ENCODE data around the gene CACNG3.

The CACNG3 gene

DNA sequence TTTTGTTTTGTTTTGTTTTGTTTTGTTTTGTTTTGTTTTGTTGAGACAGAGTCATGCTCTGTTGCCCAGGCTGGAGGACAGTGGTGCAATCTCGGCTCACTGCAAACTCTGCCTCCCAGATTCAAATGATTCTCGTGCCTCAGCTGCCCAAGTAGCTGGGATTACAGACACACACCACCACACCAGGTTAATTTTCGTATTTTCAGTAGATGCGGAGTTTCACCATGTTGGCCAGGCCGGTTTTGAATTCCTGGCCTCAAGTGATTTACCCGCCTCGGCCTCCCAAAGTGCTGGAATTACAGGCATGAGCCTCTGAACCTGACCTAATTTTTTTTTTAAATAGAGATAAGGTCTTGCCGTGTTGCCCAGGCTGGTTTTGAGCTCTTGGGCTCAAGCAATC is 46.5 kb downstream of the CACNG3 start:
- Histone ChIP-seq H3K4me1 (ENCODE audit: control insufficient read depth, insufficient read depth, low read length) (no peaks in the 10 kb centered on the region), H3K9me3 (ENCODE audit: control insufficient read depth, insufficient read depth, low read length) (no peaks in the 10 kb centered on the region), H3K27ac (ENCODE audit: low read depth, low read length) (no peak overlapping the region), H3K4me3 (ENCODE audit: low read depth, low read length) (no peak overlapping the region), H3K9ac (ENCODE audit: low read depth, low read length) (no peak overlapping the region), H3K36me3 (ENCODE audit: control insufficient read depth, insufficient read depth, low read length) (no peaks in the 10 kb centered on the region), H3K27me3 (ENCODE audit: control insufficient read depth, insufficient read depth, low read length) (no peaks in the 10 kb centered on the region)

DNA sequence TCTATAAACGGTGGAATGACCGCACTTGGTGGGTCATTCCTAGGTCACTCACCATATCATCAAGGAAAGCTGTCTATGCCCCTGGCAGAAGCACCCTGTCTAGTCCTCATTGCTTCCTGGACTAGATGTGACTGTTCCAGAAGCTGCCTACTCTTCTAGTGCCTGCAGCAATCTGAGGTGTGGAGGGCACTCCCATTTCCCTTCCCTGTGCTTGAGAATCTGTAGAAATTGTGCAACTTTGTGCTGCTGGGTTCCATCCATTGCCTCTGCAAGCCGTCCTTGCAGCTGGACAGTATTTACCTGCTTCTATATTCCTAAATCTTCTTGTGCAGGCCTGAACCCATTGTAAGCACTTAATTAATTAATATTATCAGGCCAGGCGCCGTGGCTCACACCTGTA is 52.1 kb downstream of the CACNG3 start:
- no peaks in the 10 kb centered on the region for H3K36me3 ChIP-seq (ENCODE audit: control insufficient read depth, insufficient read depth, low read length)
- no peaks in the 10 kb centered on the region for H3K9me3 ChIP-seq (ENCODE audit: control insufficient read depth, insufficient read depth, low read length)
- no peaks in the 10 kb centered on the region for H3K27me3 ChIP-seq (ENCODE audit: control insufficient read depth, insufficient read depth, low read length)
- H3K27ac ChIP-seq (ENCODE audit: low read depth, low read length), result no peak overlapping the region
- H3K9ac ChIP-seq (ENCODE audit: low read depth, low read length), result no peak overlapping the region
- H3K4me3 ChIP-seq (ENCODE audit: low read depth, low read length), result no peak overlapping the region
- no peaks in the 10 kb centered on the region for H3K4me1 ChIP-seq (ENCODE audit: control insufficient read depth, insufficient read depth, low read length)

DNA sequence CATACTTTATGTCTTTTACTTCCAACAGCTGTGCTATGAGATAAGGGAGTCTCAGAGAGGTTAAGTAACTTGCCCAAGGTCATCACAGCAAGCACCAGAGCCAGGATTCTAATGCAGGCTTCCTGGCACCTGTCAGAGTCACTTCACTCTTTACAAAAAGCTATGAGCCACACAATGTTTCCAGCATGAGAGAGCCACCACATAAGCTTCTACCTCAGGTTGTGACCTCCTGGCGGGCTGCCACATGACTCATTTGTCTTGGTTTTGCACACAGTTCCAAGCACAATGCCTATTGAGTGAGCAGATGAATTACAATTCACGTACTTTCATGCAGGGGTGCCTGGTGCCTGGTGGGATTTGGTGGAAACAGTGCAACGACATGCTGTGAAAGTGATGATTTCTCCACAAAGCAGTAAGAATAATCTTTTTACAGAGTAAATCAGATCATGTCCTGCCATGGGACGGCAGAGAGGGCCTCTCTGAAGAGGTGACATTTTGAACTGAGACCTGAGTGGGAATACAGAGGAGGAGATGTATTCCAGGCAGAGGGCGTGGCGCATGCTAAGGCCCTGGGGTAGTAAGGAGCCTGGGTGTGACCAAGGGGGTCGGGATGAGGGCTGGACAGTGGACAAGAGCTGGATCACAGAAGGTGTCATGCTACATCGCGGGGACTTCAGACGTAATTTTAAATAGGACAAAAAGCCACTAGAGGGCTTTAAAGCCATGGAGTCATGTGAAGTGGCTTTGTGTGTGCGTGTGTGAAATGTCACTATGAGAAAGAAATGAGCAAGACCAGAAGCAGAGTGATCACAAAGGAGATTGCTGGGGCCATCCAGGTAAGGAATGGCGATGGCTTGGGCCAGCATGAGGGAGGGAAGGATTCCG is 53.4 kb downstream of the CACNG3 start:
- Histone ChIP-seq H3K9ac (ENCODE audit: low read depth, low read length) (no peak overlapping the region), H3K27ac (ENCODE audit: low read depth, low read length) (no peak overlapping the region), H3K9me3 (ENCODE audit: control insufficient read depth, insufficient read depth, low read length) (no peaks in the 10 kb centered on the region), H3K27me3 (ENCODE audit: control insufficient read depth, insufficient read depth, low read length) (no peaks in the 10 kb centered on the region), H3K36me3 (ENCODE audit: control insufficient read depth, insufficient read depth, low read length) (no peaks in the 10 kb centered on the region), H3K4me3 (ENCODE audit: low read depth, low read length) (no peak overlapping the region), H3K4me1 (ENCODE audit: control insufficient read depth, insufficient read depth, low read length) (no peaks in the 10 kb centered on the region)

DNA sequence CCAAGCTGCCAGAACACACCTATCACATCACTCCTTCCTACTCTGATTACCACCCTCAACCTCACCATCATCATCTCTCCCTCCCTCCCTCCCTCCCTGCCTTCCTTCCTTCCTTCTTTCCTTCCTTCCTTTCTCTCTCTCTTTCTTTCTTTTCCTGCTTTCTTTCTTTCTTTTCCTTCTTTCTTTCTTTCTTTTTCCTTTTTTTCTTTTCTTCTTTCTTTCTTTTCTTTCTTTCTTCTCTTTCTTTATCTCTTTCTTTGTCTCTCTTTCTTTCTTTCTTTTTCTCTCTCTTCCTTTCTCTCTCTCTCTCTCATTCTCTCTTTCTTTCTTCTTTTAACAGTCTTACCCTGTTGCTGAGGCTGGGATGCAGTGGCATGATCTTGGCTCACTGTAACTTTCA is 59.2 kb downstream of the CACNG3 start:
- Histone ChIP-seq H3K36me3 (ENCODE audit: control insufficient read depth, insufficient read depth, low read length) (no peaks in the 10 kb centered on the region), H3K9ac (ENCODE audit: low read depth, low read length) (no peak overlapping the region), H3K27ac (ENCODE audit: low read depth, low read length) (no peak overlapping the region), H3K9me3 (ENCODE audit: control insufficient read depth, insufficient read depth, low read length) (no peaks in the 10 kb centered on the region), H3K4me1 (ENCODE audit: control insufficient read depth, insufficient read depth, low read length) (peaks cover 8% of the 10 kb centered on the region), H3K27me3 (ENCODE audit: control insufficient read depth, insufficient read depth, low read length) (no peaks in the 10 kb centered on the region), H3K4me3 (ENCODE audit: low read depth, low read length) (no peak overlapping the region)

DNA sequence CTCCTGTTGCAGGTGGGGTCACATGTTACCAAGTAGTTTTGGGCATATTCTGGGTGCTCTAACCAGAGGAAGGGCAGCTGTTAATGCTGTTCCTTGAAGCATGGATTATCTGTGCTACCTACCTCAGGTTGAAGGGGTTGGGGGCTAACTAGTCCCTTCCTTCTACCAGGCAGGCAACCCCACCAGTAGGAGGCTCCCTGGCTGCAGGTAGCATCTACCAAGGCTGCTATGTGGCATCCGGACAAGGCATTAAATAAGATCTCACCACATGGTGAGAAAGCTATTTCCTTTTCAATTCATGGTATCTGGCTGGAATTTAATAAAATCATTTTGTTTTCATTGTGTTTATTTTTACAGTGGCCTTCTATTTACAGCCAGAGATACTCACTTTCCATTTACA is 62.5 kb downstream of the CACNG3 start:
- Histone ChIP-seq H3K4me3 (ENCODE audit: low read depth, low read length) (no peak overlapping the region), H3K36me3 (ENCODE audit: control insufficient read depth, insufficient read depth, low read length) (no peaks in the 10 kb centered on the region), H3K27ac (ENCODE audit: low read depth, low read length) (no peak overlapping the region), H3K9me3 (ENCODE audit: control insufficient read depth, insufficient read depth, low read length) (no peaks in the 10 kb centered on the region), H3K27me3 (ENCODE audit: control insufficient read depth, insufficient read depth, low read length) (no peaks in the 10 kb centered on the region), H3K9ac (ENCODE audit: low read depth, low read length) (no peak overlapping the region), H3K4me1 (ENCODE audit: control insufficient read depth, insufficient read depth, low read length) (peaks cover 8% of the 10 kb centered on the region)

DNA sequence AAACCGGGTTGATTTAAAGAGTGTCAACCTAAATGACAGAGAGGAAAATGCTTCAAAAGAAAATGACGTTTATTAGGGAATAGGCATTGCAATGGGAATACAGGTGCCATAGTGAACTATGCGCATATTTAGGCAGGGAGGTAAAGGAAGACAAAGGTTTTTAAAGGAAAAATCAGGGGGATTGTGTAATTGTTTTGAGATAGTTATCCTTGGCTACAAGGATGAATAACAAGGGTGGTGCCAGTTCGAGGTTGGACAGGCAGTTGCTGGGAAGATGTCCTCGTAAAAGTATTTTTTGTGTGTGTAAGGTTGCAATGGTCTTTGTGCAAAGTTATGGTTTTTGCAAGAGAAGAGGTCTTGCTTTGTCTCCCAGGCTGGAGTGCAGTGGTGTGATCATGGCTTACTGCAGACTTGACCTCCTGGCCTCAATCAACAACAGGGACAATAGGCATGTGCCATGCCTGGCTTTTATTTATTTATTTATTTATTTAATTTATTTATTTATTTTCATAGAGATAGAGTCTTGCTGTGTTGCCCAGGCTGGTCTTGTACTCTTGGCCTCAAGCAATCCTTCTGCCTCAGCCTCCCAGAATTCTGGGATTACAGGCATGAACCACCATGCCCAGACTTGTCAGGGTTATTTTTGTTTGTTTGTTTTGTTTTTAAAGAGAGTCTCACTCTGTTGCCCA is 63.1 kb downstream of the CACNG3 start:
- Histone ChIP-seq H3K4me1 (ENCODE audit: control insufficient read depth, insufficient read depth, low read length) (peaks cover 8% of the 10 kb centered on the region), H3K9ac (ENCODE audit: low read depth, low read length) (no peak overlapping the region), H3K36me3 (ENCODE audit: control insufficient read depth, insufficient read depth, low read length) (no peaks in the 10 kb centered on the region), H3K27ac (ENCODE audit: low read depth, low read length) (no peak overlapping the region), H3K27me3 (ENCODE audit: control insufficient read depth, insufficient read depth, low read length) (no peaks in the 10 kb centered on the region), H3K9me3 (ENCODE audit: control insufficient read depth, insufficient read depth, low read length) (no peaks in the 10 kb centered on the region), H3K4me3 (ENCODE audit: low read depth, low read length) (no peak overlapping the region)

DNA sequence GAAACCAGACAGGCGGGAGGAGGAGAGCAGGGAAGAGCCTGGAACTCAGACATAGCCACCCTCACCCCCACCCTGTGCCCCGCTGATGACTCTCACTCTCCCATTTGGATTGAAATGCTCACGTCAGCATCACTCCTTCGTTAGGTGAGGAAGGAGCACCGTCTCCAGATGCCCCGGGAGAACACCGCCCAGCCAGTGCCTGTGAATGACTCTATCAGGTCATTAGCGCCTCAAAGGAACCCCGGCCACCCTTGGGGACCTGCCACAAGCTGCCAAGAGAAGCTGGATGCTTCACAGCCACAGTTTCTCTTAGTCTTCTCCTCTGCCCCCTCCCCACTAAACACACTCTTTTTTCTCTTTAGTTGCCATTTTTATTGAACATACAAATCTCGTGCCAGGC is 66.0 kb downstream of the CACNG3 start:
- no peaks in the 10 kb centered on the region for H3K27me3 ChIP-seq (ENCODE audit: control insufficient read depth, insufficient read depth, low read length)
- peaks cover 8% of the 10 kb centered on the region for H3K4me1 ChIP-seq (ENCODE audit: control insufficient read depth, insufficient read depth, low read length)
- no peak overlapping the region for H3K9ac ChIP-seq (ENCODE audit: low read depth, low read length)
- no peaks in the 10 kb centered on the region for H3K36me3 ChIP-seq (ENCODE audit: control insufficient read depth, insufficient read depth, low read length)
- H3K9me3 ChIP-seq (ENCODE audit: control insufficient read depth, insufficient read depth, low read length), result no peaks in the 10 kb centered on the region
- H3K27ac ChIP-seq (ENCODE audit: low read depth, low read length), result no peak overlapping the region
- no peak overlapping the region for H3K4me3 ChIP-seq (ENCODE audit: low read depth, low read length)

DNA sequence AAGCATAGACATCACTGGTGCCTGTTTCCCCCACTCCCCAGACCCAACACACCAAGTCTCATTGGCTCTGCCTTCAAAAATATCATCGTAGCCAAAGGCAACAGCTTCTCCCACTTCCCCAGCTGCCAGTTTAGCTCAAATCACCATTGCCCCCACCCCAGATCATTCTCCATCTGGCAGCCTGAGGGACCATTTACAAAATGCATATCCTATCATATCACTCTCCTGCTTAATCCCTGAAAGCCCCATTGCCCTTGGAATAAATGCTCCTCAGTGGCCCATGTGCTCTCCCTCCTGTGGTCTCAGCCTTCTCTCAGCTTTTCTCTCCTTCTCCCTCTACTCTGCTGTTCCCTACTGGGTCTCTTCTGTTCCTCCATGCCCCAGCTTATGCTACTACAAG is 68.3 kb downstream of the CACNG3 start:
- Histone ChIP-seq H3K9me3 (ENCODE audit: control insufficient read depth, insufficient read depth, low read length) (no peaks in the 10 kb centered on the region), H3K9ac (ENCODE audit: low read depth, low read length) (no peak overlapping the region), H3K36me3 (ENCODE audit: control insufficient read depth, insufficient read depth, low read length) (no peaks in the 10 kb centered on the region), H3K27me3 (ENCODE audit: control insufficient read depth, insufficient read depth, low read length) (no peaks in the 10 kb centered on the region), H3K4me3 (ENCODE audit: low read depth, low read length) (no peak overlapping the region), H3K4me1 (ENCODE audit: control insufficient read depth, insufficient read depth, low read length) (no peaks in the 10 kb centered on the region), H3K27ac (ENCODE audit: low read depth, low read length) (no peak overlapping the region)

DNA sequence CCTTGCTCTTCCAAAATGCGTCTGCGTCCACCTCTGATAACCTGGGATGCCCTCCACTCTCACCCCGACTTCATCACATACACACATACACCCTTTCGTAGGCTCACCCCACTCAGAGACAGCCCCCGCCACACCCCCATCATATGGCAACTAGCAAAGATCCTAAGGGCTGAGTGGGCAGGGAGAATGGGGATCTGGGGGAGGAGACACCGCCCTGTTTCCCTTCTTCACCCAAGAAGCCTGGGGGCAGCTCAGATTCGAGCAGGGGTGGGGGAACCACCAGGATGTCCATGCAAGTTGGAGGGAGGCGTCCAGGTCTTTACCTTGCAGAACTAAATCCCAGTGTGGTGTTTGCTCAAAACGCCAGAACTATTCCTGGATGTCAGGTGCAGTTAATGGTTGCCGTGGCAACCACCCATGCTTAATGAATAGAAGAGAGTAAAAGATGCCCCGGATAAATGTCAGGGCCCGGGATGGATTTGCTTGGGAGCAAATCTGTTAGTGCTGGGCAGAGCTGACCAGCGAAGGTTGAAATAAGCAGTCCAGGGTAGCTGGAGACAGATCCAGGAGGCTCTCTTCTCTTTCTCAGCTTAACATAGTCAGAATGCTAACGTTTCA is 72.8 kb downstream of the CACNG3 start:
- Histone ChIP-seq H3K9me3 (ENCODE audit: control insufficient read depth, insufficient read depth, low read length) (no peaks in the 10 kb centered on the region), H3K27ac (ENCODE audit: low read depth, low read length) (no peak overlapping the region), H3K27me3 (ENCODE audit: control insufficient read depth, insufficient read depth, low read length) (no peaks in the 10 kb centered on the region), H3K4me1 (ENCODE audit: control insufficient read depth, insufficient read depth, low read length) (no peaks in the 10 kb centered on the region), H3K36me3 (ENCODE audit: control insufficient read depth, insufficient read depth, low read length) (no peaks in the 10 kb centered on the region), H3K4me3 (ENCODE audit: low read depth, low read length) (no peak overlapping the region), H3K9ac (ENCODE audit: low read depth, low read length) (no peak overlapping the region)

DNA sequence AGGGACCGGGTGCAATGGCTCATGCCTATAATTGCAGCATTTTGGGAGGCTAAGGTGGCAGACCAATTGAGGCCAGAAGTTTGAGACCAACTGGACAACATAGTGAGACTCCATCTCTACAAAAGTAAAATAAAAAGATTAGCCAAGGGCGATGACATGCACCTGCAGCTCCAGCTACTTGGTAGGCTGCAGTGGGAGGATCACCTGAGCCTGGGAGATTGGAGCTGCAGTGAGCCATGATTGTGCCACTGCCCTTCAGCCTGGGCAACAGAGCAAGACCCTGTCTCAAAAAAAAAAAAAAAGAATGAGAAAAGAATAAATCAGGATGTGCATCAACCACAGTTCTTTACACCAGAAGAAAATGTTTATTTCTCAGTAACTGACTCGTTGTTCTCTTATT is 76.0 kb downstream of the CACNG3 start:
- H3K27me3 ChIP-seq (ENCODE audit: control insufficient read depth, insufficient read depth, low read length), result no peaks in the 10 kb centered on the region
- H3K4me3 ChIP-seq (ENCODE audit: low read depth, low read length), result no peak overlapping the region
- H3K9me3 ChIP-seq (ENCODE audit: control insufficient read depth, insufficient read depth, low read length), result no peaks in the 10 kb centered on the region
- no peaks in the 10 kb centered on the region for H3K36me3 ChIP-seq (ENCODE audit: control insufficient read depth, insufficient read depth, low read length)
- H3K4me1 ChIP-seq (ENCODE audit: control insufficient read depth, insufficient read depth, low read length), result no peaks in the 10 kb centered on the region
- no peak overlapping the region for H3K9ac ChIP-seq (ENCODE audit: low read depth, low read length)
- no peak overlapping the region for H3K27ac ChIP-seq (ENCODE audit: low read depth, low read length)

DNA sequence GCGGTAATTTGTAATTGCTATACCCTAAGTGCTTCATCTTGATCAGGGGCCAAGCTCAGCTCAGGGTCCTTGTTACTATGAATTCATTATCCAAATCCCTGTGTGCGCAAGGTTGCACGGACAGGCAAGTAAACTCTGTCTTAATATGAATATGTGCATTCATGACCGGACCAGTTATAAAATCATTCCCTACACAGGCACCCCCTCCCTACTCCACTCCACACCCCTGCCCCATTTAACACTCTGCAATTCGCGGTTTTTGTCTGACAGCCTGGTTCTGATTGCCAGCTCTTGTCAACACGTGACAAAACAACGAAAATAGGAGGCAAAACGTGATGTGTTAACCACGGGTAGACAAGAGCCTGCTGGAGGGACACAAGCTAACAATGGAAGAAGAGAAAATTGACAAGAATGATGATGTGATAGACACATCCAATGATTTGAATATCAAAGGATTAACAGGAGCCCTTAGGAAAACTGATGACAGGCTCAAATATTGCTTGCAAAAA is 76.5 kb downstream of the CACNG3 start:
- no peaks in the 10 kb centered on the region for H3K27me3 ChIP-seq (ENCODE audit: control insufficient read depth, insufficient read depth, low read length)
- H3K27ac ChIP-seq (ENCODE audit: low read depth, low read length), result no peak overlapping the region
- H3K4me1 ChIP-seq (ENCODE audit: control insufficient read depth, insufficient read depth, low read length), result no peaks in the 10 kb centered on the region
- H3K4me3 ChIP-seq (ENCODE audit: low read depth, low read length), result no peak overlapping the region
- H3K36me3 ChIP-seq (ENCODE audit: control insufficient read depth, insufficient read depth, low read length), result no peaks in the 10 kb centered on the region
- H3K9me3 ChIP-seq (ENCODE audit: control insufficient read depth, insufficient read depth, low read length), result no peaks in the 10 kb centered on the region
- H3K9ac ChIP-seq (ENCODE audit: low read depth, low read length), result no peak overlapping the region
